ENCODE measurements around the gene NECTIN3.

Gene NECTIN3

DNA sequence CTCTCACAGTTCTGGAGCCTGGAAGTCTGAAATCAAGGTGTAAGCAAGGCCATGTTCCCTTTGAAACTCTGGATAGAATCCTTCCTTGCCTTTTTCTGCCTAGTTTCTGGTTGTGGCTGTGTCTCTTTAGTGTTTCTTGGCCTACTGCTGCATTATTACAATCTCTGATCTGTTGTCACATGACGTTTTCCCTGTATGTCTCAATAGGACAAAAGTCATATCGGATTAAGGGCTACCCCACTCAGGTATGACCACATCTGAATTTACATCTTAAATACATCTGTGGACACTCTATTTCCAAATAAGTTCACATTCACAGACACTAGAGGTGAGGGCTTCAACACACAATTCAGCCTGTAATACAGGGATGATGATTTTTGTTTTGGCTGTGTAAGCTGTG, 13.3 kb downstream of the NECTIN3 start:
- DNase-seq, result no peak

DNA sequence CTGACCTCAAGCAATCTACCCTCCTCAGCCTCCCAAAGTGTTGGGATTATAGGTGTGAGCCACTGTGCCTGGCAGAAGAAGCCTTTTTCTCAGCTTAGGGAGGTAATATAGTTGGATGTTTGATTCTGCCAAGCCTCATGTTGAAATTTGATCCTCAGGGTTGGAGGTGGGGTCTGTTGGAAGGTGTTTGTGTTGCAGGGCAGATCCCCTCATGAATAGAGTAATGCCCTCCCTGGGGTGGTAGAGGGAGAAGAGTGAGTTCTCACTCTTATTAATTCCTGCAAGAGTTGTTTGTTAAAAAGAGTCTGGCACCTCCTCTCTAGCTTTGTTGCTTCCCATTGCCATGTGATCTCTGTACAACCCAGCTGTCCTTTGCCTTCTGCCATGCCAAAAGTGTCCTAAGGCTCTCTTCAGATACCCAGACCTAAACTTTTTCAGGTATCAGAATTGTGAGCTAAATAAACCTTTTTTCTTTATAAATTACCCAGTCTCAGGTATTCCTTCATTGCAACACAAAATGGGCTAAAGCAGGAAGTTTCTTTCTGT, 16.4 kb downstream of the NECTIN3 start:
- no peak for DNase-seq

DNA sequence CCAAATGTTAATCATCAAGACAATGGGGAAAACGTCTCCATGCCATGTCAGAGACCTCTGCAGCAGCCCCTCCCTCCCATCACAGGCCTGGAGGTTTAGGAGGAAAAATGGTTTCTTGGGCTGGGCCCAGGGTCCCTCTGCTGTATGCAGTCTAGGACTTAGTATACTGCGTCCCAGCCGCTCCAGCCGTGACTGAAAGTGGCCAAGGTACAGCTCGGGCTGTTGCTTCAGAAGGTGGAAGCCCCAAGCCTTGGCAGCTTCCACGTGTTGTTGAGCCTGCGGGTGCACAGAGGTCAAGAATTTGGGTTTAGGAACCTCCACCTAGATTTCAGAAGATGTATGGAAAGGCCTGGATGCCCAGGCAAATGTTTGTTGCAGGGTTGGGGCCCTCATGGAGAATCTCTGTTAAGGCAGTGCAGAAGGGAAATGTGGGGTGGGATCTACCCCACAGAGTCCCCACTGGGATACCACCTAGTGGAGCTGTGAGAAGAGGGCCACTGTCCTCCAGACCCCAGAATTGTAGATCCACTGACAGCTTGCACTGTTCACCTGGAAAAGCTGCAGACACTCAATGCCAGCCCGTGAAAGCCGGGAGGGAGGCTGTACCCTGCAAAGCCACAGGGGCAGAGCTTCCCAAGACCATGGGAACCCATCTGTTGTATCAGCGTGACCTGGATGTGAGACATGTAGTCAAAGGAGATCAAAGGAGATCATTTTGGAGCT, 25.0 kb downstream of the NECTIN3 start:
- no peak for DNase-seq

DNA sequence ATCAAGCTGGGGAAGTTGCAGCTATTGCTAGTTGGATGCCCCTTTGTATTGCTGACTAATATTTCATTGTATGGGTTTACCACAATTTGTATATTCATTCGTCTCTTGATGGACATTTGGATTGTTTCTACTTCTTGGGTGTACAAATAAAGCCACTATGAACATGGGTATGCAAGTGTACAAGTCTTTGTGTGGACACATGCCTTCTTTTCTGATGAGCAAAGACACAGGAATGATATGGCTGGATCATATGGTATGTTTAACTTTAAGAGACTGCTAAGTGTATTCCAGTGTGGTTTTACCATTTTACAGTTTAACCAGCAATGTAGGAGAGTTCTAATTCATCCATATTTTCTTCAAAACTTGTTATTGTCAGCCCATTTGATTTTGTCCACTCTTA, 32.2 kb downstream of the NECTIN3 start:
- no peak for DNase-seq

DNA sequence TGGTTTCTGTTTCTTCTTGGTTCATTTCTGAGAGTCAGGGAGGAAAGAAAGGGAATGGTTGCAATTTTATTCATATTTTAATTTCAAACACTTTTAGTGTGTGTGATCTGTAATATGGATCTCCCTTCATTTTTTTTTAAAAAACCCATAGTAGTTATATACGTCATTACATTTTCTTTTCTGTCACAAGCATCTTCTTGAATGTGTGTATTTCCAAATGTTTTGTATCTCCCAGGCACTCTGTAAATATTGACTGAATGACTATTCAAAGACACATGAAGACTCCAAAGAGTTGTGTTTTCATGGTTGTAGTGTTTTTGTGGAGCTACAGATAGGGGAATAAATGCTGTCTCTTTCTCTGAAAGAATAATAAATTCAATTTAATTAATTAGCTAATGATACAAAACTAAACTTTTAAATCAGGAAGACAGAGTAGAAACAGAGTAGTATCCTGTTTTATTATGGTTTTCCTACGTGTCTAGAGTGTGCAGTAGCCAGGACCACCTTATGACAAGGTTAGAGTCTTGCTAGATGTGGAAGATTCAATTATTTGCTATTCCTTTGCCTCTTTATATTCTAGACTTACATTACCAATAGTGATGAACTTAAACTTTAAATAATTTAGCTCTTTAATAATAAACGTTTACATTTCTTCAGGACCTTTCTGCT, 35.5 kb downstream of the NECTIN3 start:
- DNase-seq, result no peak

DNA sequence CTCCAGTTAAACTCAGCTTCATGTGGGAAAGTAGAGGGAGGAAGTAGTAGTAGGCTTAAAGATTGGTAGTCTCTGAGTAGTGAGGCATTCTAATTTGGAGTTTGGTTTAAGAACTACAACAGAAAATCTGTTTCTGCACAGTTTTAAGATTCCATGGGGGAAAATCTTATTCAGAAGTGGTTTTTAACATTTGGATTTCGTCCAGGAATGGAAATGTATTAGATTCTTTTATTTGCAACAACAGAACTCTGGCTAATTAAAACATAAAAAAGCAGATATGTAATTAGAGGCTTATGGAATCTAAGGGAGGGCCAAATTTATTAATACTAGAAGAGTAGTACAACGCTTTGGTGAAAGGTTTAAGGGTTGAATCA, 36.0 kb downstream of the NECTIN3 start:
- no peak for DNase-seq

DNA sequence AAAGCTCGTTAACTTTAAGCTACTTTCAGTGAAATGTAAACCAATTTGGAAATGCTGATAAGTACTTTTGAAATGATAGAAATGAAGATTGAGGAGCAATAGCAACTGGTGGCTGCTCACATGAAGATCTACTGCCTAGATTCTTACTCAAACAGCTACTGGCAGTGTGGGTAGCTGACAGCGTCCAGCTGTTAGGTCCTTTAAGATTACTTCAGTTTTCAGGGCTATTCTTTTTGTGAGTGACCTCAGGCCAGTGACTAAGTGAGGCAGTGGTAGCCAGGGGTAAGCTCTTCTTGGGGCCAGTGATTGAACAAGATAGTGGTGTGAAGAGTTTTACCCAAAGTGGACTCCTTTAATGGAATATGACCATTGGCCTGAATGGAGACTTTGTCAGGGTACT, 41.3 kb downstream of the NECTIN3 start:
- DNase-seq, result no peak

DNA sequence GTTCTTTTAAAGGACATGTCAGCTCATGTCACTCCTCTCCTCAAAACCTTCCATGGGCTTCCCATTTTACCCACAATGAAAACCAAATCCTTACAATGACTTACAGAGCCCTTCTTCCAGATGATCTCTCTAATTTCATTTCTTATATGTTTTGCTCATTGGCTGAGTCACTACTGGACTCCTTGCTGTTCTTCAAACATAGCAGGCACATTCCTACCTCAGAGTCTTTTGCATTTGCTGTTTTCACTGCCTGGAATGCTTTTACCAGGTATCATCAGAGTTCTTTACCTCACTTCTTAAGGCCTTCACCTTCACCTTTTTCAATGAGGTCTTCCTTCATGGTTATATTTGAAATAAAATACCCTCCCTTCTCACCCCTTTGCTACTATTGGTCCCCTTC, 57.3 kb downstream of the NECTIN3 start:
- no peak for DNase-seq

DNA sequence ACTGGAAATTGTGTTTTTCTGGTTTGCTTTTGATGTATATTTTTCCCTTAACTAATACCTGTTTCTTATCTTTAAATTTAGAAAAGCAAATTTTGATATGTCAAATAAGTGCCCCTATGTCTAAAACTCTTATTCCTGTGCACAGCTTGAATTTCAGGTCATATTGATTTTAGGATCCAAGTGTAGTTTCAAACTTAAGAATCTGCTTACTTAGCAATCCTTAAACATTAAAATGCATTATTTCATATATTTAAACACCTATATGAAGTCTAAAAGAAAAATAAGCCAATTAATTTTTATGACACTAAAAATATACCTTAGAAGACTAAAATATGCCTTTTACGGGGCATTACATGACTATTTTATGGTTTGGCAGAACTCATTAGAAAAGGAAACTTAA, 59.2 kb downstream of the NECTIN3 start:
- no peak for DNase-seq

DNA sequence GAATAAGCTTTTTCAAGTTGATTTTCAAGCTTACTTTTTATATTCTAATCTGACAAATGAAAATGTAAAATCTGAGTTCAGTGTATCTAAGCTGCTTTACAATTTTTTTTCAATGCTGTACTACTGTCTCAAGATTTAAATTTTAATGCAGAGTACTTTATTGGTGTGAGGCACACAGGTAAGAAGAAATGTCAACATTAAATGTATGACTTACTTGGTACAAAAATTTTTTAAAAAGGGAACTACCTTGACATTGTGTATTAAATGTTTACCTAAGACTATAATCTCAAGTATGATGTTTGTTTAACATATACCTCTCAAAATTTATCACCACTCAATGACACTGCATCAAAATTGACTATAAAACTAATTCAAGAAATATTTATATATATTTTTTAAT, 62.7 kb downstream of the NECTIN3 start:
- no peak for DNase-seq

DNA sequence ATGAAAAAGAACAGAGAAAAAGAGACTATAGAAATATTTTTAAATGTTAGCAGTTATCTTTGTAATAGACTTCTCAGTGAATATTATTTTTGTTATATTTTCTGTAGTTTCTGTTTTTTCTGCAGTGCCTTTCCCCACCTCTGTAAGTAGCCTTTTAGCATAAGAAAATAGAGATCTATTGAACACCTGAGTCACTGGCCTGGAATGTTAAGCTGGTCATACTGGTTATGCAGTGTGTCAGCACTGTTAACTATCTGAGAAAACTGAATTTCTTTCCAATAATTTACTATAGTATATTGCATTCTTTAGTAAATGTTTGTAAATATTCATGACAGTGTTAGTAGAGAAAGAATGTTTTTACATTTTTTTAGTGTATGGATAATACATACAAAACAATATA, 79.8 kb downstream of the NECTIN3 start:
- no peak for DNase-seq

DNA sequence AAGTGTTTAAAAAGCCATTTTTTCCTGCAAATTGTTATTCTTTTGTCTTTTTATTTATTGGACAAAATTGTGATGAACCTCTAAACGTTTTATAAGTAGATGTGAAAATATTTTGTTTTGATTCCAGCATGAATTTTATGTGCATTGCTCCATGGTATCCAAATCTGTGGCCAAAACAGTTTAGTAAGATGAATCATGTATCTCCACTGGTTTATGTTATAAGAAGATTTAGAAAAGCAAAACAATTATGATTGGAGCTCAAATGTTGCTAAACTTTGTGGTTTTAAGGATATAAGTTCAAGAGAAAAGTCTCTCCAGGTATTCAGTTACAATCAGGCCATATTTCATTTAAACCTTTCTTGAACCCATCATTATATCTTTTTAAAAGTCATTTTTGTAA, 80.9 kb downstream of the NECTIN3 start:
- no peak for DNase-seq

DNA sequence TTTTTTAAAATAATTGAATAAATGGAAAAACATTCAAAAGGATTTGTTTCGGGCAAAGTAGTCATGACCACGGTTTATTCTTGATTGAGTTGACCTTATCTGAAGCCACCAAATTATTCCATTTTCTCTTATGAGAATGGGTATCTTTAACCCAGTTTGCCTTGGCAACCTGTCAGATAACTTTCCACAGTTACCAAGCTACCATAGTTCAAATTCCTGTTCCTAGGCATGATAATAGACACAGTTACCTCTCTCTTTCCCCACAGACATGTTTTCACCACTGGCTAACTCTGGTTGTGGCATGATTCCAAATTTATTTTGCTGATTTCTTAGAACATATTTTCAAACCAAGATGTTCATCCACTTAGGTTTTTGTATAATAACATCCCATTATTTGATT, 84.9 kb downstream of the NECTIN3 start:
- DNase-seq, result no peak

DNA sequence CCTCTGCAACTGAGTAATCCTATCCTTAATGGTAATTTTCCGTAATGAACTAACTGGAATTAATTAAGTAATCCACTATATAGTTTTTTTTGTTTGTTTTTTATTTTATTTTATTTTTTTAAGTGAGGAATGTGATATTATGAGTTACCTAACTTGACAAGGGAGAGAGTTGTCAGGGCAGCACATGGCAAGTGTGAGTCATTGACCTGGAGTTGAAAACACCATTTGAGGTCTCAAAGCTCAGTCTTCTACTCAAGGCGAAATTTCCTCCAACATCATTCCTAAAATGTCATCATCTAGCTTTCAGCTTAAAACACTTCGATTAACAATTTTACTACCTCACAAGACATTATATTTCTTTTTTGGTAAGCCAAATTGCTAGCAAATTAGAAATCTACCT, 87.8 kb downstream of the NECTIN3 start:
- DNase-seq, result no peak

DNA sequence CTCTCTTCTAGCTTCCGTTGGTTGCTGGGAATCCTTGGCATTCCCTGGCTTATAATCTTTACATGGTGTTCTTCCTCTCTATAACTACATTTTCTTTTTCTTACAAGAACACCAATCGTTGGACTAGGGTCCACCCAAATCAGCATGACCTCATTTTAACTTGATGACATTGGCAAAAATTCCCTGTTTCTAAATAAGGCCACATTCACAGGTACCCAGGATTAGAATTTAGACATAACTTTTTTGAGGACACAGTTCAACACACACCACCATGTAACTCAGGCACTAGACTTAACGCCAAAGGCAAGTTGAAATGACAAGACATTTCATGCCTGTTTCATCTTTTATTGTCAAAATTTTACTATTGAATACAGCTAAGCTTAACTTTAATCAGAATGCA, 93.0 kb downstream of the NECTIN3 start:
- DNase-seq, result no peak

DNA sequence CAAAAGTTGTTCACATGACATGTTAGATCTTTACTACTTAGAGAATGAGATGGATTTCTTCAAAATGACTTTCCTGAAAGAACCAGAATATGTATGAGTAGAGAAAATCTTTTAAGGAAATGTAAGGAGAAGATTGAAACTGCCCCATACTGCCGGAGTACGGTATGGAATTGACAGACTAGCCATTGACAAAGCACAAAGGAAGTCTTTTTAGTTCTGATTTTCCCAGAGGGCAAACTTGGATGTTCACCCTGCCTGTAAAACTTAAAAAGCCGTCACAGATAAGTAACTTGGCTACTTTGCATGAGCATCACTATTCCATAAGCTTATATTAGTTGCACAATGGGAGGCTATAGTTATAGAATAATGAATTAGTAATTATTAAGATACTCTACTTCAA, 93.8 kb downstream of the NECTIN3 start:
- DNase-seq, result no peak

DNA sequence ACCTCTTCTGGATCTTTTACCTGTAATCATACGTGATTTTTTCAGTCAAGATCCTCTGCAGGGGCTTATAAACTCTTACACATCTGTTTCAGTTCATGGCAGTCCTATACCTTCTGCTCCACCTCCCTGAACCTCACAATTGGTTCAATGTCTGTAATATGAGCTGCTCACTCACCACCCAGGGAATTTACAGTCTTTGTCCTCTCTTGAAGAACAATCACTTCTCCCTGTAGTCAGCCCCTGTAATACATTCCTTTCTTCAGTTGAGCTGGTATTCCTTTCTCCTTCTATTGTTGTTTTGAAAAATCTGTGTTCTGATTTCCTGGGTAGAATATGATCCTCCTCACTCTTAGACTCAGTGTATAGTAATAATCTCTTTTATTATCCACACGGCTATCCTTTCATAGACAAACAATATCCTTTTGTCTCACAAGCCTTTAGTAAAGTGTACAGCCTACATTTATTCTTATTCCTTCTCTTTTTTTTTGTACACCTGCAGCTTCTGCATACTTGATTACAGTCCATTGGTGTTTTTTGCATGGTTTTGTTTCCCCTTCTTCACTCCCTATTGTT, 101.8 kb downstream of the NECTIN3 start:
- DNase-seq, result no peak

DNA sequence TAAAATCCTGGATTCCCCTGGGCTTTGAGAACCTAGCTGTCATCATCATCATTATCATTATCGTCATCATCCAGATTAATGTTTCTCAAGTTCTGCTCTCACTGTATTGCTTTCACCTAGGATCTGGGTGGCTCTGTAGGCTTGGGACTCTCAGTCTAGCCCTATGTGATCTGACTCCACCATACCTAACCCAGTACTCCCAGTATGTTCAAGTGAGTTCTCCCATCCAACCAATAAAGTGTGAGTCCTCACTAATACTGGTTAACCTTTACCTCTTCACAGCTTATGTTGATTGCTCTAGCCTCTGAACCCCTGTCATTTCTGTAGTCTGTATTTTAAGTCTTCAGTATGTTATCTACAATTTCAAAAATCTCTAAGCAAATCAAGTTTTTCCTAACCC, 102.3 kb downstream of the NECTIN3 start:
- no peak for DNase-seq

DNA sequence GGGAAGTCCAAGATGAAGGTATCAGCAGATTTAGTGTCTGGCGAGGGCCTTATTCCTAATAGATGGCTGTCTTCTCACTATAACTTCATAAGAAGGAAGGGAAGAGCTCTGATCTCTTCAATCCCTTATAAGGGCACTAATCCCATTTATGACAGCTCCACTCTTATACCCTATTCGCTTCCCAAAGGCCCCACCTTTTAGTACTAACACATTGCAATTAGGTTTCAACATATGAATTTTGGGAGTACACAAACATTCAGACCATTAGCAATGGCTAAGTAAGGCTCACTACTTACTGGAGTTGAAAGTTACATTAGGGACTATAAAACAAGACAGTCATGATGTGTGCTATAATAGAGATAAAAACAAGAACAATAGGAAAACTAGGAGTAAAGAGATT, 118.9 kb downstream of the NECTIN3 start:
- DNase-seq, result no peak

DNA sequence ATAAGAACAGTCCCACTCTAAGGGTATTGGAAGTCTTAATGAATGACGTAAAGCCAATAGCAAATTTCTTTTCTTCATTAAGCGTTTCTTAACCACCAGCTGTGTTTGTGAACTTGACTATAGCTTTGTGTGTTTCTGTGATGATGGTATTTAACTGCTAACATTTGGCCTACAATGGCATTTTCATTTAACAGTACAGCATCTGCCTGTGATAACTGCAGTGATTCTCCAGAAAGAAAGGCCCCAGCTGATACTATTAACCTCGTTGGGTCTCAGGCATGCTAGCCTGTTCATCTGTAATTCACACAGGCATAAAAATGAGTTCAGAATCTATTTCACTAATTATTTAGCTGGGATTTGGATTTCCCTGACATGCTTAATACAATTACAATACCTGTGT, 121.9 kb downstream of the NECTIN3 start:
- no peak for DNase-seq

DNA sequence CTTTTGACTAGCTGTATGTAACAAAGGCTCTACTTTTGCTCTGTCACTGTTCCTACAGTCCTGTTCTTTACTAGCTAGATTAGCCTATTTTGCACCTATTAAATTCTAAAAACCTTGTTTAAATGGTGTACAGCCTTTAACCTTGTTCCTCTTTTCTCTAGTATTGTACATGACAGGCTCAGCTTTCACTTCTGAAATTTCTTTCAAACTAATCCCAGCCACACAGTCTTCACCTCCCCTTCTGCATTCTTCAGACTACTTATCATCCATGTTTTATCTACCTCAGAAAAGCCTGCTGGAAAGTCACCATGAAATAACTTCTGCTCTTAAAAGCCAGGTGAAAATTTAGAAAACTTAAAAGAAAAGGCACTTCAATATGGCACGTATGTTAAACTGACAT, 122.4 kb downstream of the NECTIN3 start:
- no peak for DNase-seq

DNA sequence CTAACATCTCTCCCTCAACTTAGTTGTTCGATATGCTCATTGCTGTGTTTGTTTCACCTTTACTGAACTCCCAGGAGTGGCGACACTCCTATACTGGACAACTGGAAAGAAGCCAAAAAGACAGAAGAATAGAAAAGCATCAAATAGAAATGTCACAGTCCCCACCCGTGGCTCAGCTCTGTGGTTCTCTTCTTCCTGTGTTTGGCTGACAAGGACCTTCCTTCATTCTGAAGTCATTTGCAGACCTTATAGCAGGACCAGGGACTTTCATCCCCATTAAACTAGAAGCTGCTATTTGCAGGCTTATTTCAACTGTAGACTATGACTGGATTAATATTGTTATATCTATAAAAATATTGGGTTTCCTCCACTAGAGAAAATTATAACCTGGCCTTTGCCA, 125.9 kb downstream of the NECTIN3 start:
- no peak for DNase-seq

DNA sequence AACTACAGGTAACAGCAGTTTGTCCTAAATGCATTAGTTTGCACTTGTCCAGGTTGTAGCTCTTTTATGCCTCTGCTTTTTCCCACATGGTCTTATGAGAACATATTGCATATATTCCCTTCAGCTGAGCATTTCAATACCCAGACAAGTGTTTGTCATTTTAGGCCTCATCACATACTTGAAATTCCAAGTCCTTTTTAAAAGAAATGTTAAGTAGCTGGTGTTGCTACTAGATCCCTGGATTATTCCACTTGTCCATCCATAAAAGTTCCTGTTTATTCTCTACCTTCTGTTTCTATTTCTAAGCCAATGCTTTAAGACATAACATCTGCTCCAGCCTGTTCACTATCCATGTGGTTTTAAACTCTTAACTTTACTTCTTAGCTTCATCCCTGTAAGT, 128.4 kb downstream of the NECTIN3 start:
- no peak for DNase-seq

DNA sequence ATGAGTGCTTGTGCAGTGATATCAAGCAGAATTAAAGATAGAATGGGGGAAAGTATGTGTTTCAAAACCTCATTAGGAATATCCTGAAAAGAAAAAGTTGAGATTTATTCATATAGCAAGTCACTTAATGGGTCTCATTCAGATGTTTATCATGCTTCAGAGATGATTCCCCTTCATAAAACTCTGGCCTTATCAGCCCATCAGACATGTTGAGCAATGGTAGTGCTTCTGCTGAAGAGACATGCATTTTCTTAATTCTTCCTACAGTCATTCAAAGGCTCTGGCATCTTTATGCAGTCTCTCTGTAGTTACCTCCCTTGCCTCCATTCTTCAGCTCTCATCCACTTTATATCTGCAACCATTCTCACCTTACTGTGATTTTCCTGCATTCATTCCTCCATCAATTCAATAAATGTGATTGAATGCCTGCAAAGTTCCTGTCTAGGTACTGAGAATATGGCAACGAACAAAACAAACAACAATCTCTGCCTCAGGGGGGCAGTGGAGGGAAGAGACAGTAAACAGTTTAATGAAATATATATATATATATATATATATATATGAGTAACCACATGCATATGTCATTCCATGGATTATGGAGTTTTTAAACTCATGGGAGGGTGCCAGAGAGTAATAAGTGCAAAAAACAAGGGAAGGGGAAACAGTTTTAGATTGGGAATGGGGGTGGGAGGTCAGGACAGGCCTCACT, 138.5 kb downstream of the NECTIN3 start:
- no peak for DNase-seq

Data from NCI-H2029 treated with DMSO at 0.1 percent for 48 hours (cell line).